Sigmoid colon (tissue), 7 donors: ENCODE results near the gene CS. TPM values are rescaled to one million over a fixed set of nuclear protein-coding genes. Genes with fewer than 3 reads are reported as not detected.
"Not testable (repeated sequence)": the region's sequence is repeated elsewhere in the genome, so short reads cannot be mapped to it uniquely, and the experiment has no call there.

Experiments used
- DNase-seq: peaks from one replicate; pipeline ENCODE4 v3.0.0-alpha.2; 2019
- H3K27ac ChIP-seq, 4 donors: fragments of 200-600 bp; sonication (generic); one replicate each; pipeline ENCODE4 v1.5.1; 2016 to 2019; ENCODE audit warnings: mild to moderate bottlenecking in 1 of 4
- H3K27me3 ChIP-seq, 3 donors: fragments of 200-600 bp; sonication (generic); one replicate each; pipeline ENCODE4 v1.5.1; 2019; ENCODE audit warnings: mild to moderate bottlenecking in 1 of 3
- H3K36me3 ChIP-seq, 4 donors: fragments of 200-600 bp; sonication (generic); one replicate each; pipeline ENCODE4 v1.5.1; 2016 to 2019
- H3K4me1 ChIP-seq, 4 donors: fragments of 200-600 bp; sonication (generic); one replicate each; pipeline ENCODE4 v1.5.1; 2017 to 2019
- H3K4me3 ChIP-seq, 4 donors: fragments of 200-600 bp; sonication (generic); one replicate each; pipeline ENCODE4 v1.5.1; 2017 to 2019; ENCODE audit warnings: mild to moderate bottlenecking in 2 of 4, moderate library complexity in 1 of 4
- H3K9me3 ChIP-seq, 4 donors: fragments of 200-600 bp in 3 of 4; sonication (generic) in 3 of 4; one replicate each; pipeline versions ENCODE4 v1.5.1 to v1.6.1; 2013 to 2019
- EP300 ChIP-seq, 4 donors: sonication (generic); formaldehyde crosslinking; IDR thresholded peaks; one replicate each; pipeline ENCODE4 v1.6.1; 2017; ENCODE audit warnings: antibody characterized with exemption in 4 of 4
- POLR2A ChIP-seq, 2 donors: fragments of 450-650 bp; IDR thresholded peaks; one replicate each; pipeline ENCODE4 v1.6.1; 2016; ENCODE audit warnings: antibody characterized with exemption in 2 of 2, mild to moderate bottlenecking in 2 of 2, moderate library complexity in 2 of 2
- POLR2AphosphoS5 ChIP-seq, 4 donors: sonication (generic); formaldehyde crosslinking; IDR thresholded peaks; one replicate each; pipeline ENCODE4 v1.6.1; 2017; ENCODE audit warnings: antibody characterized with exemption in 4 of 4
- WGBS, 2 donors: extraction: QIAGEN DNeasy Blood & Tissue Kit; methylation state at CpG; one replicate each; pipeline ENCODE4 v1.1.7; 2013; 5-methylcytosine and 5-hydroxymethylcytosine counted together
- intact Hi-C: fragments of 100-400 bp; cut with DNase I; formaldehyde crosslinking; loops from one replicate; pipeline ENCODE4 v1.15.1; 2023
- polyA plus RNA-seq, 3 donors: library from polyadenylated mRNA; stranded (reverse); fragments of 200-250 nt; gene quantifications; one replicate each; pipeline ENCODE4 v1.2.3, GENCODE V29; 2013
- total RNA-seq, 4 donors: library from RNA; depleted of rRNA; stranded (reverse); fragments of >200 nt; gene quantifications; one replicate each; pipeline ENCODE4 v1.1.0, GENCODE V29; 2016
- TF ChIP-seq, protein P1 (sequence below), 4 experiments: fragments of 450-650 bp in 3 of 4; fragments of 200-600 bp in 1 of 4; IDR thresholded peaks; one replicate each; pipeline ENCODE4 v1.5.1; 2016 to 2019; ENCODE audit warnings: antibody characterized with exemption in 4 of 4, mild to moderate bottlenecking in 3 of 4, moderate library complexity in 2 of 4
- donor health status: healthy with polysubstance abuse.
- donor health status: Bipolar disorder and iron deficiency.
- donor health status: healthy.

CS gene
- total and polyA plus RNA-seq, 7 donors, result 75.9 to 151 (median 104) TPM

GRCh38 chr12:56282579-56282978, 17.6 kb downstream of the CS start:
- no peaks in the 10 kb centered on the region for H3K27me3 ChIP-seq
- DNase-seq, result no peak
- H3K36me3 ChIP-seq, result peaks cover 30 to 92% (median 65%) of the 10 kb centered on the region in 4 donors
- H3K4me1 ChIP-seq, result peaks cover 0 to 37% (median 13%) of the 10 kb centered on the region in 4 donors
- TF ChIP-seq POLR2A (IDR thresholded peaks at IDR 0.05), result no peak
- intact Hi-C loops, result no loop called here
- peak overlapping the region in 3 of 4 donors; percentile 62 to 72 (median 62) for H3K27ac ChIP-seq
- H3K4me3 ChIP-seq, result no peak overlapping the region
- WGBS, 2 donors, result 96 to 97% methylated on average over 2 of the region's 2 CpGs
- H3K9me3 ChIP-seq, result no peaks in the 10 kb centered on the region

DNA sequence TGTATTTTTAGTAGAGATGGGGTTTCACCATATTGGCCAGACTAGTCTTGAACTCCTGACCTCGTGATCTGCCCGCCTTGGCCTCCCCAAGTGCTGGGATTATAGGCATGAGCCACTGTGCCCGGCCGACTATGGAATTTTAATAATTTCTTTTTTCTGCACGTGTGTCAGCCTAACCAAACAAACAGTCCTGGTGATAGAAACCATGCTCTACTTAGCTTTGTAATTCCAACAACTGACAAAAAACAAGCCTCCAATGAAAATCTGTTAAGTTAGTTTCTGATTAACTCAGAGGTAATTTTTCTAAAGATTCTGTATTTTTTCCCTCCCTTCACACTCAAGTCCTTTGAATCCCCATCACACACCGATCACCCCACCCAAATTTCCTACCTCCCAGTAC, 18.1 kb downstream of the CS start:
- intact Hi-C loops, result no loop called here
- Histone ChIP-seq H3K27ac (peak overlapping the region in 3 of 4 donors; percentile 62 to 72 (median 62)), H3K36me3 (peaks cover 30 to 97% (median 65%) of the 10 kb centered on the region in 4 donors), H3K9me3 (no peaks in the 10 kb centered on the region), H3K27me3 (no peaks in the 10 kb centered on the region), H3K4me1 (peaks cover 0 to 34% (median 11%) of the 10 kb centered on the region in 4 donors), H3K4me3 (no peak overlapping the region)
- 81 to 88% methylated on average over 6 of the region's 6 CpGs for WGBS, 2 donors
- no peak for DNase-seq
- TF ChIP-seq POLR2AphosphoS5 (IDR thresholded peaks at IDR 0.05) (peak in 3 of 4 donors; percentile 28 to 83 (median 67)), POLR2A (IDR thresholded peaks at IDR 0.05) (no peak), EP300 (IDR thresholded peaks at IDR 0.05) (peak in 1 of 4 donors; percentile 31)
- TF ChIP-seq, protein P1, sequence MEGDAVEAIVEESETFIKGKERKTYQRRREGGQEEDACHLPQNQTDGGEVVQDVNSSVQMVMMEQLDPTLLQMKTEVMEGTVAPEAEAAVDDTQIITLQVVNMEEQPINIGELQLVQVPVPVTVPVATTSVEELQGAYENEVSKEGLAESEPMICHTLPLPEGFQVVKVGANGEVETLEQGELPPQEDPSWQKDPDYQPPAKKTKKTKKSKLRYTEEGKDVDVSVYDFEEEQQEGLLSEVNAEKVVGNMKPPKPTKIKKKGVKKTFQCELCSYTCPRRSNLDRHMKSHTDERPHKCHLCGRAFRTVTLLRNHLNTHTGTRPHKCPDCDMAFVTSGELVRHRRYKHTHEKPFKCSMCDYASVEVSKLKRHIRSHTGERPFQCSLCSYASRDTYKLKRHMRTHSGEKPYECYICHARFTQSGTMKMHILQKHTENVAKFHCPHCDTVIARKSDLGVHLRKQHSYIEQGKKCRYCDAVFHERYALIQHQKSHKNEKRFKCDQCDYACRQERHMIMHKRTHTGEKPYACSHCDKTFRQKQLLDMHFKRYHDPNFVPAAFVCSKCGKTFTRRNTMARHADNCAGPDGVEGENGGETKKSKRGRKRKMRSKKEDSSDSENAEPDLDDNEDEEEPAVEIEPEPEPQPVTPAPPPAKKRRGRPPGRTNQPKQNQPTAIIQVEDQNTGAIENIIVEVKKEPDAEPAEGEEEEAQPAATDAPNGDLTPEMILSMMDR (IDR thresholded peaks at IDR 0.05), result no peak

GRCh38 chr12:56280849-56281248, 19.3 kb downstream of the CS start:
- intact Hi-C loops, result no loop called here
- no peak for DNase-seq

DNA sequence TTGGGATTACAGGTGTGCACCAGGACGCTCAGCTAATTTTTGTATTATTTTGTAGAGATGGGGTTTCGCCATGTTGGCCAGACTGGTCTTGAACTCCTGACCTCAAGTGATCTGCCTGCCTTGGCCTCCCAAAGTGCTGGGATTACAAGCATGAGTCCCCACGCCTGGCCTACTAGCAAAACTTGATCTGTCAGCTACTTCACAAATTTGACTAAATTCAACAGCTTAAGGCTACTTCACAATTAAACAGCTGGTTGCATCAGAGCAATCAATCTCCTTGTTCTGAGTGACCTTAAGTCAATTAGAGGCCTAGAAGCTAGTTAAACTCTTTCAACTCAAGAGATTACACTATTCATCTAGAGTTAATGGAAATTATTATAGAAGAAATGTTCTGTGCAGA, 21.2 kb downstream of the CS start:
- Histone ChIP-seq H3K27ac (no peak overlapping the region), H3K27me3 (no peaks in the 10 kb centered on the region), H3K9me3 (no peaks in the 10 kb centered on the region), H3K4me3 (no peak overlapping the region), H3K4me1 (peaks cover 0 to 20% (median 4%) of the 10 kb centered on the region in 4 donors), H3K36me3 (peaks cover 44 to 100% (median 76%) of the 10 kb centered on the region in 4 donors)
- 96 to 97% methylated on average over 3 of the region's 3 CpGs for WGBS, 2 donors
- no peak for DNase-seq
- intact Hi-C loops, result no loop called here
- TF ChIP-seq, protein P1 (IDR thresholded peaks at IDR 0.05), result no peak
- no peak for TF ChIP-seq POLR2A (IDR thresholded peaks at IDR 0.05)
- TF ChIP-seq EP300 (IDR thresholded peaks at IDR 0.05), result no peak
- TF ChIP-seq POLR2AphosphoS5 (IDR thresholded peaks at IDR 0.05), result no peak

More at GRCh38 chr12:56280849-56281248, 19.3 kb downstream of the CS start:
- peaks cover 33 to 100% (median 72%) of the 10 kb centered on the region in 4 donors for H3K36me3 ChIP-seq
- H3K9me3 ChIP-seq, result no peaks in the 10 kb centered on the region
- H3K27ac ChIP-seq, result peak overlapping the region in 1 of 4 donors; percentile 72
- H3K27me3 ChIP-seq, result no peaks in the 10 kb centered on the region
- TF ChIP-seq, protein P1 (IDR thresholded peaks at IDR 0.05), result no peak
- TF ChIP-seq POLR2A (IDR thresholded peaks at IDR 0.05), result no peak
- no peak for TF ChIP-seq POLR2AphosphoS5 (IDR thresholded peaks at IDR 0.05)
- no peak for TF ChIP-seq EP300 (IDR thresholded peaks at IDR 0.05)
- H3K4me3 ChIP-seq, result no peak overlapping the region
- H3K4me1 ChIP-seq, result peaks cover 0 to 22% (median 4%) of the 10 kb centered on the region in 4 donors

GRCh38 chr12:56274299-56274698, 25.8 kb downstream of the CS start:
- WGBS, 2 donors, result 92 to 97% methylated on average over 2 of the region's 2 CpGs
- Histone ChIP-seq H3K27ac (no peak overlapping the region), H3K4me1 (no peaks in the 10 kb centered on the region), H3K36me3 (peaks cover 35 to 94% (median 61%) of the 10 kb centered on the region in 4 donors), H3K27me3 (no peaks in the 10 kb centered on the region), H3K4me3 (no peak overlapping the region), H3K9me3 (no peaks in the 10 kb centered on the region)
- TF ChIP-seq EP300 (IDR thresholded peaks at IDR 0.05) (no peak), POLR2A (IDR thresholded peaks at IDR 0.05) (no peak), POLR2AphosphoS5 (IDR thresholded peaks at IDR 0.05) (no peak)
- TF ChIP-seq, protein P1 (IDR thresholded peaks at IDR 0.05), result no peak
- no peak for DNase-seq
- intact Hi-C loops, result no loop called here

DNA sequence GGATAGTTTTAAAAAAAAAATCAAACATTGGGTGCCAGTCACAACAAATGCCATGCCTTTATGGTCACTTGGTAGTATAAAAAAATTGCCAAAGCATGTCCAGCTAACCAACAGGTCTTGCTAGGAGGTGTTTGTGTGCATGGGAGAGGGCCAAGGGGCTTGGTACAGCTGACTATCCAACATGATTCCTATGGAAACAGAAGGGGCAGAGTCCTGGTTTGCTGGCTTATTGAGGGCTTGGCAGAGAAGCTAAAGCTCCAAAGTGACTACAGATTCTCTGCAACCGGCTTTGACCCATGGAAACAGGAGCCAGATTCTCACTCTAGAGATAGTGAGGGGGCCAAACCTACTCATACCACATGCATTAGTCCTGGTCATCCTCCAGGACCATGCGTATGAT, 27.7 kb downstream of the CS start:
- DNase-seq, H3K4me1 ChIP-seq, H3K27ac ChIP-seq, intact Hi-C loops, H3K4me3 ChIP-seq, H3K9me3 ChIP-seq, H3K27me3 ChIP-seq: not testable (repeated sequence)
- 89 to 92% methylated on average over 2 of the region's 2 CpGs for WGBS, 2 donors
- peaks cover 21 to 76% (median 48%) of the 10 kb centered on the region in 4 donors for H3K36me3 ChIP-seq
